GM13977 (cell line): ENCODE data around the gene DNAJA2.

Source experiments
- DNase-seq: peaks from one replicate; pipeline ENCODE4 v3.0.0; 2012; ENCODE audit warnings: low spot score
- CTCF ChIP-seq: IDR thresholded peaks from 2 replicates; pipeline ENCODE4 v1.5.1; 2012; ENCODE audit warnings: mild to moderate bottlenecking, control low read depth; ENCODE audit not compliant: insufficient read depth; ENCODE audit errors: extremely low read depth, missing control alignments
- in situ Hi-C: fragments of 300-500 bp; cut with MboI; formaldehyde crosslinking; loops from one replicate; pipeline ENCODE4 v1.12.0; 2022; ENCODE audit warnings: low sequenced_read_pairs, low pct_unique_long_range_greater_than_20kb, mixed read lengths, inconsistent platforms; ENCODE audit not compliant: unreplicated experiment

DNAJA2 gene

GRCh38 chr16:46906360-46907060, 67.0 kb downstream of the DNAJA2 start:
- DNase-seq = no peak
- in situ Hi-C loops = no loop called here
- no peak for TF ChIP-seq CTCF
